ENCODE data around the gene FGD5. TPM values are rescaled to one million over a fixed set of nuclear protein-coding genes. Genes with fewer than 3 reads are reported as not detected.
A peak's percentile ranks its signal among the peaks of the same experiment; 100 is the strongest.

FGD5 gene
- total and polyA plus RNA-seq, 12 donors: 8.9 to 23.4 (median 15.9) TPM

DNA sequence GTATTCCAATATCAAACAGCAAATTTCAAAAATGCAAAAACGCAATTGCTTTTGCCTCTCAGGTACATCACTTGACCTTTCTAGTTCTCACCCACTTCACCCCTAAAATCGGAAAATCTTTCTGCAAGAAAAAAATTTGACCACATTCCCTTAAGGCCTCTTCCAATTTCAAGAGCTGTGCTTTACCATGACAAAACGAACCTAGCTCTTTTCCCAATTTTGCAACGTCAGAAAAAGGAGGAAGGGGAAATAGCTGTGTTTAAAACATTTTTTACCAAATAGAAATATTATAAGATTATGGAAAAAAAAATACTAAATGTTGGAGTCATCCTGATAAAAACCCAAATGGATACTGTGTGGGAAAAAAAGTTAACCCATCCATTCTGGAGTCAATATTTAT, 127.5 kb downstream of the FGD5 start:
- Histone ChIP-seq H3K4me1 (peaks cover 11 to 51% (median 41%) of the 10 kb centered on the region in 9 donors), H3K27ac (peak overlapping the region in 8 of 10 donors; percentile 96 to 100 (median 99)), H3K36me3 (peaks cover 0 to 42% (median 20%) of the 10 kb centered on the region in 9 donors), H3K27me3 (no peaks in the 10 kb centered on the region), H3K9me3 (no peaks in the 10 kb centered on the region), H3K4me3 (peak overlapping the region; percentile 74 to 96 (median 86))
- ATAC-seq (no peak), DNase-seq (no peak)
- TF ChIP-seq CTCF (IDR thresholded peaks at IDR 0.05): no peak
- intact Hi-C loops (cut with DNase I): loop anchor here in 7 of 10 donors (5.0 to 10.0 kb wide), 4 partner anchors 69 to 151 kb away; partner anchors contain the start of genes MRPS25 (in 3 of the 7) and RBSN (in 1 of the 7)
- WGBS, 2 donors: 27 to 28% methylated on average over 4 of the region's 4 CpGs

- Histone ChIP-seq H3K9me3 (no peaks in the 10 kb centered on the region), H3K27me3 (no peaks in the 10 kb centered on the region), H3K36me3 (peaks cover 0 to 42% (median 20%) of the 10 kb centered on the region in 9 donors), H3K4me1 (peaks cover 11 to 52% (median 38%) of the 10 kb centered on the region in 9 donors), H3K4me3 (peak overlapping the region; percentile 74 to 96 (median 86)), H3K27ac (peak overlapping the region; percentile 96 to 100 (median 99))
- intact Hi-C loops (cut with DNase I): loop anchor here in 7 of 10 donors (1.0 to 10.0 kb wide), 5 partner anchors 68 to 295 kb away; partner anchors contain the start of genes MRPS25 (in 3 of the 7), CCDC174 (in 1 of the 7) and RBSN (in 1 of the 7)
- ATAC-seq: no peak
- TF ChIP-seq CTCF (IDR thresholded peaks at IDR 0.05): no peak
- WGBS, 2 donors: 0% methylated on average over 8 of the region's 8 CpGs
- DNase-seq: no peak
These were observed 128.0 kb downstream of the FGD5 start for GRCh38 chr3:14946739-14947099.

DNA sequence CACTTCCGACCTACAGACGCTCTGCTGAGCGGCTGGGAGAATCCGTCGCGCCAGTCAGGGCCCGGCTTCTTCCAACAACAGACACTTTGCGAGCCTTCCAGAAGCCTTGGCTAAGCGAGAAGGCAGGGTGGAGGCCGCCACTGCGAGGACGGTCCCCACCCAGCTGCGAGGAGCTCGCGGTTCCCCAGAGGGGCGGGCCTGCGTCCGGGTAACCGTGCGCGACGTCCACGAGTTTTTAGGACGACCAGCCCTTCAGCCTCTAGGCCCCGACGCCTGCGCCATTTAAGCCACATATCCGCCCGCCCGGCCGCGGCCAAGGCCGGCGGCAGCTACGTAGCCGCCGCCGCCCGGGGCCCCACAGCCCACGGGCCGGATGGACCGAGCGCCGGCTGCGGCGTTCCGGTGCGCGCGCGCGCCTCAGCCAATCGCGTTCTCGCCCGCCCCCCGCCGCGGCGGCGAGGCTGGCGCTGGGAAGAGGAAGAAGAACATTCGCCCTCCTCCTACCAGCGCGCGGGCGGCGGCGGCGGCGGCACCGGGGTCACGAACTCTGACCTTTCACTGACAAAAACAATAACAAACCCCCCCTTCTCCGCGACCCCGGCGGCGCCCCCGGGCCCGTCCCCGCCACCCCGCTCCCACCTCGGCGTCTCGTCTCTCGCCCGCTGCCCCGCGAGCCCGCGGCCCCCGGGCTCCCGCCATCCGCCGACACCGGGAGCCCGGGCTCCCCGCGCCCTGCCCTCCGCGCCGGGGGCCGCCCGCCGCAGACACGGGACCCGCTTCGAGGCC, 128.5 kb downstream of the FGD5 start, which contains the start of gene NR2C2:
NR2C2 (plus strand) TSS at position 484 of the 786 bp plus-strand sequence. CDS start 56,332 bp downstream, outside the sequence.
- intact Hi-C loops (cut with DNase I): loop anchor here in 7 of 10 donors (1.0 to 10.0 kb wide), 5 partner anchors 68 to 296 kb away; partner anchors contain the start of genes MRPS25 (in 3 of the 7), CCDC174 (in 1 of the 7) and RBSN (in 1 of the 7)
- WGBS, 2 donors: 0 to 1% methylated on average over 107 of the region's 108 CpGs
- no peak for TF ChIP-seq CTCF (IDR thresholded peaks at IDR 0.05)

DNA sequence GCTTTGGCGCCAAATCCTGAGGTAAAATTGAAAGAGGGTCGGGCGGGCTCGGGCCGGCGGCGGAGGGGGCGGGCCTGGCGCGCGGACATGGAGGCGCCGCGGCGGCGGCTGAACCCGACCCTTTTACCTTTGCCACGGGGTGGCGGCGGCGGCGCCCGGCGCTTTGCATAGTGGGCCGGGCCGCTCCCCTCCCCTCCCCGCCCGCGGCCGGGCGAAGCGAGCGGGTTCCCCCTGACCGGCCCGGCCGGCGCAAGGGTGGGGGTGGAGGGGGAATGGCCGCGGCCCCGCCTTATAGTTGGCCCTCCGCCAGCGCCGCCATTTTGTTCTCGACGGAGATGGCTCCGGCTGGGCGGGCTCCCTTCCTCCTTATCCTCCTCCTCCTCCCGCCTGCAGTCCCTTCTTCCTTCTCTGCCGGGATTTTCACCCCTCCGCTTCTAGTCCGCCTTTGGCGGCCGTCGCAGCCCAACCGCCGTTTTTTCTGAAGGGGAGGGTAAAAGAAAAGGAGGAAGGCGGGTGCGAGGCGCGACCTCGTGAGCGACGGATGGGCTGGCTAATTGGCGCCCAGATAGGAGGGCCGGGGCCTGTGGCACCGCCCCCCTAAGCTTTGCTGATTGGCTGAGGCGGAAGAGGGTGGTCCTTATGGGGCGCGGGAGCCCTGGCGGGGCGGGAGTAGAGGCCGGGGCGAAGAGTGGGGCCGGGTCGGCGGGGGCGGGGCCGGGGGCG, 129.3 kb downstream of the FGD5 start:
- TF ChIP-seq CTCF (IDR thresholded peaks at IDR 0.05): peak in 2 of 9 donors; percentile 6 to 13
- intact Hi-C loops (cut with DNase I): loop anchor here in 7 of 10 donors (1.0 to 10.0 kb wide), 5 partner anchors 67 to 297 kb away; partner anchors contain the start of genes MRPS25 (in 3 of the 7), CCDC174 (in 1 of the 7) and RBSN (in 1 of the 7)
- no peaks in the 10 kb centered on the region for H3K27me3 ChIP-seq
- peak; percentile 97 for DNase-seq
- H3K4me1 ChIP-seq: peaks cover 11 to 55% (median 35%) of the 10 kb centered on the region in 9 donors
- H3K4me3 ChIP-seq: peak overlapping the region; percentile 74 to 96 (median 86)
- peak overlapping the region; percentile 96 to 100 (median 99) for H3K27ac ChIP-seq
- peaks cover 0 to 31% (median 20%) of the 10 kb centered on the region in 9 donors for H3K36me3 ChIP-seq
- ATAC-seq: peak; percentile 96 to 99 (median 98)
- no peaks in the 10 kb centered on the region for H3K9me3 ChIP-seq
- 0% methylated on average over 48 to 78 of the region's 79 CpGs for WGBS, 2 donors

More for the DNA sequence above, 128.5 kb downstream of the FGD5 start, which contains the start of gene NR2C2:
- peak within 1 kb of the TSS; percentile 74 to 96 (median 86) for H3K4me3 ChIP-seq
- H3K9me3 ChIP-seq: no peaks in the 10 kb centered on the region
- peak; percentile 88 to 90 for DNase-seq
- H3K27me3 ChIP-seq: no peaks in the 10 kb centered on the region
- H3K36me3 ChIP-seq: peaks cover 0 to 39% (median 20%) of the 10 kb centered on the region in 9 donors
- peak within 1 kb of the TSS; percentile 96 to 100 (median 99) for H3K27ac ChIP-seq
- peak; percentile 55 to 81 (median 70) for ATAC-seq
- H3K4me1 ChIP-seq: peaks cover 11 to 55% (median 35%) of the 10 kb centered on the region in 9 donors
